ENCODE measurements around the gene TTC7B.

GRCh38 chr14:90488256-90488655 lies 328.0 kb downstream of the TTC7B start:
- TF ChIP-seq GATA3 (IDR thresholded peaks at IDR 0.05; ENCODE audit: low read depth, low read length) = no peak
- no peak for TF ChIP-seq GATA2 (IDR thresholded peaks at IDR 0.05; ENCODE audit: low read depth, low read length)
